ENCODE results near the gene VPS72. TPM values are rescaled to one million over a fixed set of nuclear protein-coding genes. Genes with fewer than 3 reads are reported as not detected.

VPS72 gene
- total and polyA plus RNA-seq, 2 of the 13 experiments (the other 11 are each of a cell fraction or from before 2014, with no cell fraction given), result 33.7 to 34.5 TPM

GRCh38 chr1:151158326-151158725, 31.7 kb downstream of the VPS72 start:
- FAIRE-seq, result no peak
- H3K9ac ChIP-seq (ENCODE audit: insufficient read depth, low read depth, low read length), result no peak overlapping the region
- no peak overlapping the region for H3K4me2 ChIP-seq (ENCODE audit: low read depth, low read length)
- no TSS peak for BruUV-seq (replicated peaks)
- peaks cover 1% of the 10 kb centered on the region for H3K4me1 ChIP-seq (ENCODE audit: insufficient read depth, low read length)
- no peaks in the 10 kb centered on the region for H4K20me1 ChIP-seq (ENCODE audit: insufficient read depth, low read length)
- H3K79me2 ChIP-seq (ENCODE audit: insufficient read depth, low read length), result no peaks in the 10 kb centered on the region
- ATAC-seq, result no peak
- ChIA-PET POLR2A (no interaction called here), CTCF (ENCODE audit: low intra/inter-chr PET ratio, low total read pairs) (no interaction called here)
- no peak for DNase-seq (ENCODE audit: low spot score)
- intact Hi-C loops (cut with micrococcal nuclease; ENCODE audit: unreplicated experiment), result no loop called here
- H2AFZ ChIP-seq (ENCODE audit: low read length), result no peak overlapping the region
- H3K4me3 ChIP-seq (replicated peaks in 1 of 3; ENCODE audit: insufficient read depth in 1 of 3, low read depth in 2 of 3, low read length in 3 of 3), result no peak overlapping the region
- in situ Hi-C loops (cut with HindIII; ENCODE audit: extremely low pct_ligation_motif_present, low pct_unique_long_range_greater_than_20kb), result loop anchor here (5.0 kb wide), 1 partner anchor 61 kb away; no protein-coding TSS in a partner anchor
- WGBS (ENCODE audit: low lambda C conversion rate), result 91% methylated on average over 5 of the region's 5 CpGs
- TF ChIP-seq DDIT3 (CRISPR knock-in tag; IDR thresholded peaks at IDR 0.05) (no peak), XRCC5 (optimal IDR thresholded peaks at IDR 0.05; ENCODE audit: low read length) (no peak), EHMT2 (IDR thresholded peaks at IDR 0.05; ENCODE audit: borderline replicate concordance, low read depth, low read length) (no peak), MIXL1 (CRISPR knock-in tag; IDR thresholded peaks at IDR 0.05) (no peak), BCL6 (CRISPR knock-in tag; IDR thresholded peaks at IDR 0.05) (no peak)
- no peaks in the 10 kb centered on the region for H3K27me3 ChIP-seq (ENCODE audit: control insufficient read depth in 1 of 2, insufficient read depth in 2 of 2, low read length in 2 of 2)
- no peaks in the 10 kb centered on the region for H3K9me3 ChIP-seq (ENCODE audit: low read length)
- H3K27ac ChIP-seq (ENCODE audit: extremely low read length, insufficient read depth, low read length), result no peak overlapping the region
- peaks cover 12 to 18% of the 10 kb centered on the region in 2 experiments for H3K36me3 ChIP-seq (replicated peaks in 1 of 2; ENCODE audit: control insufficient read depth in 1 of 2, insufficient read depth in 2 of 2, low read length in 2 of 2)

GRCh38 chr1:151157067-151157531, 32.9 kb downstream of the VPS72 start:
- no TSS peak for BruUV-seq (replicated peaks)
- CTCF ChIA-PET (ENCODE audit: low intra/inter-chr PET ratio, low total read pairs), result interaction anchor here (0.9 to 3.6 kb wide), 3 partner anchors 57 to 132 kb away, joined by 3 to 45 read pairs (median 10); no protein-coding TSS in a partner anchor
- 97% methylated on average over 6 of the region's 6 CpGs for WGBS (ENCODE audit: low lambda C conversion rate)
- Histone ChIP-seq H3K36me3 (replicated peaks in 1 of 2; ENCODE audit: control insufficient read depth in 1 of 2, insufficient read depth in 2 of 2, low read length in 2 of 2) (peaks cover 12 to 18% of the 10 kb centered on the region in 2 experiments), H3K4me3 (replicated peaks in 1 of 3; ENCODE audit: insufficient read depth in 1 of 3, low read depth in 2 of 3, low read length in 3 of 3) (no peak overlapping the region), H4K20me1 (ENCODE audit: insufficient read depth, low read length) (no peaks in the 10 kb centered on the region), H3K9me3 (ENCODE audit: low read length) (no peaks in the 10 kb centered on the region), H2AFZ (ENCODE audit: low read length) (no peak overlapping the region), H3K27me3 (ENCODE audit: control insufficient read depth in 1 of 2, insufficient read depth in 2 of 2, low read length in 2 of 2) (no peaks in the 10 kb centered on the region), H3K79me2 (ENCODE audit: insufficient read depth, low read length) (no peaks in the 10 kb centered on the region), H3K27ac (ENCODE audit: extremely low read length, insufficient read depth, low read length) (no peak overlapping the region), H3K4me2 (ENCODE audit: low read depth, low read length) (no peak overlapping the region), H3K4me1 (ENCODE audit: insufficient read depth, low read length) (peaks cover 8% of the 10 kb centered on the region), H3K9ac (ENCODE audit: insufficient read depth, low read depth, low read length) (no peak overlapping the region)
- TF ChIP-seq HCFC1 (IDR thresholded peaks at IDR 0.05; ENCODE audit: low read depth, low read length) (no peak), DZIP1 (CRISPR knock-in tag; IDR thresholded peaks at IDR 0.05) (no peak), EHMT2 (IDR thresholded peaks at IDR 0.05; ENCODE audit: borderline replicate concordance, low read depth, low read length) (no peak)
- intact Hi-C loops (cut with micrococcal nuclease; ENCODE audit: unreplicated experiment), result loop anchor here (2.0 kb wide), 1 partner anchor 132 kb away; no protein-coding TSS in a partner anchor
- ATAC-seq (no peak), FAIRE-seq (no peak), DNase-seq (ENCODE audit: low spot score) (no peak)
- in situ Hi-C loops (cut with HindIII; ENCODE audit: extremely low pct_ligation_motif_present, low pct_unique_long_range_greater_than_20kb), result loop anchor here (5.0 kb wide), 1 partner anchor 60 kb away; no protein-coding TSS in a partner anchor
- POLR2A ChIA-PET, result interaction anchor here (1.1 kb wide), 1 partner anchor 57 kb away, joined by 3 read pairs; no protein-coding TSS in a partner anchor

All from HepG2 (cell line).